CD4-positive, alpha-beta T cell treated with Interleukin-15 for 1 hour (primary cell): Measurements from ENCODE around the gene PCSK6.
"Not testable (repeated sequence)": the region's sequence is repeated elsewhere in the genome, so short reads cannot be mapped to it uniquely, and the experiment has no call there.

Experiments
- DNase-seq: peaks from one replicate; pipeline ENCODE4 v3.0.0-alpha.2; 2020

PCSK6 gene

DNA sequence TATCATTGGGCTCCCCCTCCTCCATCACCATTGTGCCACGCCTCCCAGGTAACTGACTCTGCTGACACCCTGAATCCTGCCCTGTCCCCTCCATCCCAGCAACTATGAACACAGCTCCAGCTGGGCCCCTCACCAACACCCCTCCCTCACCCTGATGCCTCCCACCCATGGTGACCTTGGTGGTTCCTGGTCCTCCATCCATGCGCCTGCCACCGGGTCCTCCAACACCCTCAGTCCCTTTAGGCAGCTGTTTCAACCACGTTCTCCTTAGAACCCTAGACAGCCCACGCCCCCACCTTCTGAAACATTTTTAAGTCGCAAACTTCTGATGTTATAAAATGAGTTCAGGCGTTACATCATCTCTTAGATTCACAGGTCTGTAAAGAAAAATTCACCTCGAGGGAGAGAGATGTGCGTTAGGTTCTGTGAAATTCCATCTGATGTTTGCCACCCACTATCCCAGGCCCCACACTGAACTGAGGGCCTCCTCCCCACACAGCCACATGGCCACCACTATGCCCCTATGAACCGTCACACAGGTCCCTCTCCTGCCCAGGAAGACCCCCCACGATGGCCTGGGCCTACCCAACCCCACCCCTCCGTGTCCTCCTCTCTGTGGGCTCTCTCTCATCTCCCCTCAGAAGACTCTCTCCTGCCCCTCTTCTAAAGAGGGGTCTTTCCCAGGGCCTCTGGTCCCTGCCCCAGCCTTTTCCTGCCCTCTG, 29.8 kb downstream of the PCSK6 start:
- no peak for DNase-seq

DNA sequence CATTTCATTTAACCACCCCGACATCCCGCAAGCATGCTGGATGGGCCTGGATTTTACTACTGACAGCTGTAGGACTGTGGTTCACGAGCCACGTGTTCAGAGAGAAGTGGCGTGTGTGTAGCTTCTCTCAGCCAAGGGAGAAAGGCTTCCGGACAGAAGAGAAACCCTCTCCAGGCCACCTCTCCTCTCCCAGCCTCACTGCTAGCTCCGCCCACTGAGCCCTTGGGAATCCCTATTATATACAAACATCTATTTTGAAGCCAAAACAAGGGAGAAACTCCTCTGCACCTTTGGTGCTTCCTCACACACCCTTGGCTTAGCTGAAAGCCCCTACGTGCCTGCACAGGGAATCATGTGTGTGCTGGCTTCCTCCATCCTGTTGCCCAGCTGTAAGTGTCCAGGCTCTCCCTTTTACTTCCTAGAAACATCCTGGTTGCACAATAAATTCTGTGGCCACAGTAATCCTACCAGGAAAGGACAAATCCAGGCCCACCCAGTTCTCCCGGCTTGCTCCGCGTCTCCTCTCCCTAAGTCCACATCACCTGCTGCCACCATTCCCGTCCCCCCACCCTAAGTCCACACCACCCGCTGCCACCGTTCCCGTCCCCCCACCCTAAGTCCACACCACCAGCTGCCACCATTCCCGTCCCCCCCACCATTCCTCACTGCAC, 30.5 kb downstream of the PCSK6 start:
- no peak for DNase-seq

DNA sequence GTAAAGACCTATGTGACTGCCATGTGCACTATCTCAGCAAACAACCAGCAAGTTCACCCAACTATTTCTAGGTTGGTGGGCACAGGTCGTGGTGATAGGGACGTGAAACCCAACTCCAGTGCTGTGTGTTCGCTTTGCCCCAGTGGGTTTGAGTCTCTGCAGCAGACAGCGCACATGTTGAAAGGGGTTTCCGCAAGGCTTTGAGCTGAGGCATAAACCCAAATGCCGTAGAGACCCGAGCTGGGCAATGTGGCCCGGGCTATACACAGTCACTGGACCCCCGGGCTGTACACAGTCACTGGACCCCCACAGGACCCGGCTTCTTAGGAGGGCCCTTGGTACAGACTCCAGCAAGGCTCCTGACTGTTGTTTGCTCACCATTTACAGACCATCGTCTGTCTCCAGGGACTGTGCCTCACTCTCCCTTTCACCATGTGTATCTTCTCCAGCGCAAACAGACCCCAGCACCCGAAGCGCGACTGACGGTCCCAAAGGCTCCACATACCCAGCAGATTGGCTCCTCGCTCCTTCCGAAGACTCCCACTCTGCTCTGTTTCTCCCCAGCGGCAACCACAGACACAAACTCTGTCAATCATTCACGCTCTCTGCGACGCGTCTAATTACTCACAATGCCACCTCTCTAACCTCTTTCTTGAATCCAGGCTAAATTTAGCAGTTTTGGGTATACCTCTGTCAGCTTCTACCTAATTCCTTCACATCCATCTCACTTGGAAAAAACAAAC, 31.2 kb downstream of the PCSK6 start:
- no peak for DNase-seq

DNA sequence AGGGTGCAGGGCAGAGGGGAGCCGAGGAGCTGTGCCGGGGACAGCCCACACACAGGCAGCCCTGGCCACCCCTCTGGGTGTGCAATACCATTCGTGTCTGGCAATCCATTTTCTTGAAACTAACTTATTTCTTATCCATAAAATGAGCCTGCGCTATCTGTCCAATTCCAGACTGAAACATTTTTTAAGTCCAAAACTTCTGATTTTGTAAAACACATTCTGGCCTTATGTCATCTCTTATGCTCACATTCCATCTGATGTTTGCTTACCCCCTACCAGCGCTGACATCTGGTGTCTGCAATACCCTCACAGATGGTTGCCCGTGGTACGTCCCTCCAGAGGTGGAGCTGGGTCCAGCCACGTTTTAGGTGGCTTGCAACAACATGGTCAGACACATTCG, 31.8 kb downstream of the PCSK6 start:
- DNase-seq: no peak

DNA sequence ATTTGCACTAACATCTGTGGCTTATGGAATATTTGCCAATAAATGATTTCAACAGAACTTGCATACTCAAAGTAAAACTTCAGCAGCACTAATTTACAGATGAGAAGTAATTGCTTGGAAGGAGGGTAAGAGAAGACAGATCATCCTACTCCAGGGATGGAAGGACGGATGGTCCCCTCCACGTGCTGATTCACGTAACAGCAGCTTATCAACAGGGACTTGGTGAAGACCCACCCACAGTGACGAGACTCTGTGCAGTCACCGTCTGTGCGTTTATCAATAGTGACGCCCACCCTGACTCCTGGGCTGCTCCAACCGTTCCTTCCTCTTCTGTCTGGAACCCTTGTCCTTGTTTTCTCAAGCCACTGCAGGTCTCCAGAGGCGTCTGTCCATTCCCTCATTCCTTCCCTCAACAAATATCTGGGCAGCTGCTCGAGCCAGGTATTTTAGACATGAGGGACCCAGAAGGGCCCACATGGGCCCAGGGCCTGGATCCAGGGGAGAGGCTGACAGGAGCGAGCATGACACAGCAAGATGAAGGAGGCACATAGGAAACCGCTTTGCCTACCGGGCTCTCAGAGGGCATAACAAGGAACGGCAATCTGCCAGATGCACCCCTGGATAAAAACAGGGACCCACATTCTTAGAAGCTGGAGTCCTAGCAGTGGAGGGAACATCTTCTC, 33.3 kb downstream of the PCSK6 start:
- no peak for DNase-seq

DNA sequence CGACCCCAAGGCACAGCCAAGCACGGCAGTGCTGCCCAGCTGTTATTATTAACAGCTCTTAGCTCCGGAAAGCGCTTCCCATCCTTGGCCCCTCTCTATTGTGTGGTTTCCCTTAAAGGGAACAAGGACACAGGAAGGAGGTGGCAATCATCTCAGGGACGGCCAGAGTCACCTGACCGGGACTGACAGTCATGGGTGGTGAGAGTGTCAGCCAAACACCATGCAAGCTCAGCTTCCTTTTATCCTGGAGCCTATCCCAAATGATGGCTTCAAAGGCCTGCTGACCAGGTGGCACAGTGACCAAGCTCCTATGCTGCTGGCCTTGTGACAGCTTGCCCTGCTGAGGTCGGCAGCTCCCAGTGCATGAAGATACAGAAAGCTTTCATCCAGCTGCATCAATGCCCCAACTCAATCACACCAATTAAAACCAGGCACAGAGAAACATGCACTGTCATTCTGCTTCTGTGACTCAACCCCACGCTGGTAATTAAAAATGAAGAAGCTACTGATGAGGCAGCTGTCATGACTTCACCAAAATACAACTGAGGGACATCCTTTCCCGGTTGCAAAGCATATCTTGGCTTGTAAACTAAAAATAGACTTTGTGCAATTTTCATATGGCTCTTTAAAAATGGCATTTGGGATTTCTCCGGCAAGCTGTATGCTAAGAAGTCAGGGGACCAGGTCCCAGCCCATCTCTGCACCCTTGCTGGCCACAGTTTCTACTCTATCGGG, 34.0 kb downstream of the PCSK6 start:
- DNase-seq: peak; percentile 57

DNA sequence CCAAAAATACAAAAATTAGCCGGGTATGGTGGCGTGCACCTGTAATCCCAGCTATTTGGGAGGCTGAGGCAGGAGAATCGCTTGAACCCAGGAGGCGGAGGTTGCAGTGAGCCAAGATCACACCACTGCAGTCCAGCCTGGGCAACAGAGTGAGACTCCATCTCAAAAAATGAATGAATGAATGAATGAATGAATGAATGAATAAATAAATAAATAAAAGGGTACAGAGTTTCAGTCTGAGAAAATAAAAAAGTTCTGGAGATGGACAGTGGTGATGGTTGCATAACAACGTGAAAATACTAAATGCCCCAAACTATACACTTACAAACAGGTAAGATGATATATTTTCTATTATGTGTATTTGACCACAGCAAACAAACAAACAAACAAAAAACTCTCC, 34.7 kb downstream of the PCSK6 start:
- not testable (repeated sequence) for DNase-seq

DNA sequence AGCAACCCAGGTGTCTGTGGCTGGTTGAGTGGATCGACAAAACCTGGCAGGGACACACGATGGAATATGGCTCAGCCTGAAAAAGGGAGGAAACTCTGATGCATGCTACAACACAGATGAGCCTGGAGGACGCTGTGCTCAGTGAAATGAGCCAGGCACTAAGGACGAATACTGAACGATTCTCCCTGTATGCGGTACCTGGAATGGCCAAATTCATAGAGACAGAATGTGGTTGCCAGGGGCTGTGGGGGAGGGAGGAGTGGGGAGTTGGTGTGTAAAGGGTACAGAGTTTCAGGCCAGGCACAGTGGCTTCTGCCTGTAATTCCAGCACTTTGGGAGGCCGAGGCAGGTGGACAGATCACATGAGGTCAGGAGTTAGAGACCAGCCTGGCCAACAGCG, 35.1 kb downstream of the PCSK6 start:
- no peak for DNase-seq

DNA sequence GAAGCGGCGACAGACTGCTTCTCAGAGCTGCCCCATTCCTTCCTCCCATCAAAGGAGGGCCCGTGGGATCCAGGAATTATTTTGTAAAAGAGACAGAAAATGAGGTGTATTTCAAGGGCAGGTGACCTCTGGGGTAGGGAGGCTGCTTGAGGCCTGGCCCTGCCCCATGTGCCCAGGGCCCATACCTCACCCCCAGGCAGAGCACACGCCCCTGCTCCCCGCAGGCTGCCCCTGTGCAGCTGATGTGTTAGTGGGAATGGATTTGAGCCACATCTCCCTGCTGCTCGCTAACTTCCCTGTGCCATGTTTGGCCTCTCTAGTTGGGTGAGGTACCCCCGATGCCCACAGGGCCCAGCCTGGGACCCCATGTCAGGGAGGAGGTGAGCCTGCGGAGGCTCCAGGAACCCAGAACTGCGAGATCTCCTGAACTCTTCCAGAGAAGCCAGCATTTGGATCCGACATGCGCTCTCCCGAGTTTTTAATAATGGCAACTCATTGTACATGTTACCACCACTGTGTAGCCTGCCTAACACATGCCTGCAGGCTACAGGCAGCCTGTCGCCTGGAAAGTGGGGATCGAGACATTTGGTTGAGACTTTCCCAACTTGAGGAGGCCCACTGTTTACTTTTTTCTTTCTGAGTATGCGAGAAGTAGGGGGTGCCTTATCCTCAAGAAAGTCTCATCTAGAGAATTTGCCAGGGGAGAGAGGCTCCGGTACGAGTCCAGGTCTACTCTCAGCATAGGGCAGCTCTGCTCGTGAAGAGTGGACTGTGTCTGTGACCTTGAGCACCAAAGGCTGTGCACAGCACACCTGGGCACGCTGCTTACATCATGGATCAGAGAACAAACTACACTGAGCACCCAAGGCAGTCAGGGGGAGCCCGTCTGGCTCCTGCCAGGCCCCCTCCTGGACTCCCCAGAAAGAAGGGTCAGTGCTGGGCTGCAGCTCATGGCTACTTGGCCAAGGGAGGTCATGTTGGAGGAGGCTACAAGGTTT, 36.1 kb downstream of the PCSK6 start:
- no peak for DNase-seq

DNA sequence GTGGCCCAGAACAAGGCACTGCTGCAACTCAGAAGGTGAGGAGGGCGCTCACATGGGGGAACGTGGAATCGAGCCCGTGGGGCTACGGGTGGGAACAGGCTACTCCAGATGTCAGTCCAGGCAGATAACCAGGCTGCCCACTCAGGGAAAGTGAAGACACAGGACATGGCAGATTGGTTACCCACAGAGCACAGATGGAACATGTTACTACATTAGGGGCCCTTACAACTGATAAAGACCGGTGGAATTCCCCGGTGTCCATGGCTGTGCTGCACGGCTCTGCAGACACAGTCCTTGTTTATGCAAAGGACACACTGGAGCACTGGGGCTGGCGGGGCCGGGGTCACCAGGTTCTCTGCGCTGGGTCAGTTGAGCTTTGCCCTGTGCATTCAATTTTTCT, 36.9 kb downstream of the PCSK6 start:
- DNase-seq: no peak

DNA sequence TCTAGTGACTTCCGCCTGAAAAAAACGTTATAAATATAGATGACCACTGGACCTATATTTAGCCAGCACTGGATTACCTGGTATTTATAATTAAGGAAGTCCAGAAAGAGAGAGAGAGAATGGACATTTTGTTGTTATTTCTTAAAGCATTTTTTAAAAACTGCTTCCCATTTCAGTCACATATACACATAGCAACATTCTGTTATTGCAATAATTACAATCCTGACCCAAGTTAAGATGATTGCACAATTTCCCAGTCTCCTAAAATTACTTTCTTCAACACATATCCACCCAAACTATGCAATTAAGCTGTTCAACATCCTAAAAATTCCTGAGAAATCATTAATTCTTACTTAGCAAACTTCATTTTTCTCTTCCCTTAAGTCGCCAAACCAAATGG, 37.7 kb downstream of the PCSK6 start:
- no peak for DNase-seq

DNA sequence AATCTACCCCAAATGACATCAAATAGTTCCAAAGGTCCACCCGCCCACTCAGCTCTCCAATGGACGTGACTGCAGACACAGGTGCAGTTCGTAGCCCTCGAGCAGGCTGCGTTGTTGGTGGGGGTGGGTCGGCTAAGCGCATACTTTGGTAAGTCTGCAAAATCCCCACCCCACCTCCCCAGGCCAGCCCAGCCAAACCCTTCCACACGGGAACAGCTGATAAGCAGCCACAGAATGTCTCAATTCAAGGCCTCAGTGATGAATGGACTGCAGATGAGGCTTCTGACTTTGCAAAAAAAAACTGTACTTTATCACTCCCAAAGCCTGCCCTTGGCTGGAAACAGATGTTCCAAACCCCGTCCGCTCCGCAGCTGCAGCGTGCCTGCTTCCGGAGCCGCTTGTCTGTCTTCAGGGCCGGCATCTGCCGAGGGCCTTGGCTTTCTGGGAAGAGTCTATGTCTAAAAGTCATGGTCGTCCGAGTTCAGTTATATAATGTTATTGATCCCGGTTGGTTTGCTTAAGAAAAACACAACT, 38.2 kb downstream of the PCSK6 start:
- DNase-seq: no peak

DNA sequence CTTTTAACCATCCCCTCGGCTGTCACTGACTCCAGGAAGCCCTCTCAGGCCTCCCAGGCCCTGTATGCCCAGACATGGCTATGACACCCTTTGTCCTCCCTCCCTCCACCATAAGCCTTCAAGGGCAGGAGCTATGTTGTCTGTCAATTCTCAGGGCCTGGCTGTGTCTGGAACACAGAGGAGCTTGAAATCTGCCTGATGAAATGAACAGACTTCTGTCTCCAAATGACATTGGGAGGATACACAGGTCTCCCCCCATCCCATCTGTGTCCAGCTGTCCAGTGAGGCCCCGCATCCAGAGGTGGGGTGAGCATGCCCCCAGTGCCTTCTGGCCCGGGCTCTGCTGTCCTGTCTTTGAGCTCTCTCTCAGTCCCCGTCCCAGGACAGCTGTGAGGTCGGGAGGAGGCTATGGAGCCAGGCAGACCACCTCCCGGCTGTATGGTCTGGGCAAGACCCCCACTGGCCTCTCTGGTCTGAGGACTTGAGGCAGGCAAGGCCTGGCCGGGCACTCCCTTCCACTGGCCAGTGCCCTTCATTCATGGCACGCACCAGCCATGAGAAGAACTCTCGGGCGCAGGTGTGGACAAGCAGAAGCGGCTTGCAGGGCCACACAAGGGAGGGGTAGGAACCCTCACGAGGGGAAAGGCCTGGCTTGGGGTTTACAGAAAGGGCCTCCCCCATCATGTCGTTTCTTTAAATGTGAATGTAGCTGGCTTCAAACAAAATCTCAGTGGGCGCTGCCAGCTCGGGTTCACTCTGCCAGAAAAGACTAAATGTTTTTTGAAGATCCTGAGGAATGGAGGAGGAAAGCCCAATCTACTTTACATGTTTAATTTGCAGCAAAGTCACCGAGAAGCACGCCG, 38.9 kb downstream of the PCSK6 start:
- no peak for DNase-seq

DNA sequence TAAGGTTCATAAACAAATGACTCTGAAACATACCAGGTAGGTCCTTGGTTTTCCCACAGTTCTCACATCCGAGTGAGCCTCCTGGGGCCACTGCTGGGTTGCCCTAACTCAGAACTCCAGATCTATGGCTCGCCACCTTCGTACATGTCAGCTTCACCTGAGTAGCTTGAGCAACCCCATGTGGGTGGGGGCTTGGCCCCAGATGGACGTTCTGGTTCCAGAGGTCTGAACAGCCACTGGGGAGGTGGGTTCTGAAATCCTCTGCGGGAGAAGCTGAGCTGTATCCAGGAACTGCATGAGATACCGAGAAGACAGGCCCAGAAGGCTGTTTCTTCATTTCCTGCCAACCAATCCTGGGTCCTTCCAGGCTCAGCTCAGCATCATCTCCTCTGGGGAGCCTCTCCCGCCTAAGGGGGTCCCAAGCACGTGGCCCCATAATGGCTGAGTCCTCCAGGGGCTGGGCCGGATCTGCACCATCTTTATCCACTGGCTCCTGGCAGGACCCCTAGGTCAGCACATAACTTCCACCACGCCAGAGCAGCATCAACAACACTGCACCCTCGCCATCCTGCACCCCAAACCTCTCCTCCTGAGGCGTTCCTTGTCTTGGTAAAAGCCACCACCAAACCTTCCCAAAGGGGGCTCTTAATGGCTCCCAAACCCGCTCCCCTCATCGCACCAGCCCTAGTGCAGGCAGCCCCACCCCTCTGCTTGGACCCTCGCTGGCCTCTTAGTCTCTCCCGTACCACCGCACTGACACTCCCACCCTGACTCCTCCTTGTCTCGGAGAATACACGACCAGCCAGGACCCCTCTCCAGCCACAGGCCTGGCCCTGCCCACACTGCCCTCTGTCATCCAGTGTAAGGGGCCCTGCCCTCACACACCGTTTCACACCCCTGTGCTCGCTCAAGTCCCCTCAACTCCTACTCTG, 39.8 kb downstream of the PCSK6 start:
- no peak for DNase-seq

DNA sequence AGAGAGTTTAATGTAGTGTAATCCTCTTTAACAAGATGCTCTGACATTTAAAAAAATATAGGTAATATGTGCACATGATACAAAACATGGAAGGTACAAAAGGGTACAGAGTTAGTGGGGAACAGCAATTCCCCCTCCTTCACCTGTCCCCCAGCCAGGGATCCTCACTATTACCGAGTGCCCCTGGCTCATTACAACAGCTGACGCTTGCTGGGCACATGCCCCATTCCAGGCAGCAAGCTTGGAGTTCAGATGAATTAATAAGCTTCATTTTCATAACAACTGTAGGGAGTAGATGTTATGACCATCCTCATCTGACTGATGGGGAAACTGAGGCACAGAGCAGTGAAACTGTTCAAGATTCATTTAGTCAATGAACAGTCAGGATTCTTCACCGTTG, 41.2 kb downstream of the PCSK6 start:
- no peak for DNase-seq

DNA sequence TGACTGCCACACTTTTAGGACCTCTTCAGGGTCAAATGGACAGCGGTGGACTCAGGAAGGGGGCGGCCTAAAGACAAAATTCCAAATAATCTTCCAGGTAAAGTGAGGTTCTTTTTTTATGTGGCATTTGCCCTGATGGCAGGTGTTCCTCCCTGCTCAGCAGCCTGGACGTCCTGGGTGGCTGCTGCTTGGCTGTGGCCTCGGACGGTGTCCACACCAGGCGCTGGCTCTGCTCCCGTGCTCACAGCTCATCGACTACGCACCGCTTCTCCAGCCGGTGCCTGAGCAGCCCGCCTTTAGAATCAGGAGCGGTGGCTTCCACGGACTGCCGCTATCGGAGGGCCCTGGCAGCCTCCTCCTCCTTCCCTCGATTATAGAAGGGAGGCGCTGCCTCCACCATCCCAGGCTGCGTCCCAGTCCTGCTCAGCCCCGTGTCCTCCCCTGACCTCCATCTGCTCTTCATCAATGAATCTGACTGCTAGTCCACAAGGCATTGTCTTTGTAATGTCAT, 41.9 kb downstream of the PCSK6 start:
- no peak for DNase-seq

DNA sequence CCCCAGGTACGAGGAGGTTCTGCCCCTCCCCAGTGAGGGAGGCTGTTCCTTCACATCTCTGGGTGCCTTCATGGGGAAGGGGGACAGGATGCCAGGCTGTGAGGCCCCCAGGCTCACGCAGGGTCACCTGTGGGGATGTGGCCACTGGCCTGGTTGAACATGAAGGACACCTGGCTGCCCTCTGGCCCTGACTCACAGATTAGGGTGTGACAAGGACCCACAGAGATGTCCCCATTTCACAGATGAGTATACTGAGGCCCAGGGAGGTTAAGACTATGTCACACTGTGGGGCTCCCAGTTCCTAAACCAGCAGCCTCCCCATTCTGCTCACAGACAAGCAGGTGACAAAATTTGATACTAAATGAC, 42.4 kb downstream of the PCSK6 start:
- no peak for DNase-seq

DNA sequence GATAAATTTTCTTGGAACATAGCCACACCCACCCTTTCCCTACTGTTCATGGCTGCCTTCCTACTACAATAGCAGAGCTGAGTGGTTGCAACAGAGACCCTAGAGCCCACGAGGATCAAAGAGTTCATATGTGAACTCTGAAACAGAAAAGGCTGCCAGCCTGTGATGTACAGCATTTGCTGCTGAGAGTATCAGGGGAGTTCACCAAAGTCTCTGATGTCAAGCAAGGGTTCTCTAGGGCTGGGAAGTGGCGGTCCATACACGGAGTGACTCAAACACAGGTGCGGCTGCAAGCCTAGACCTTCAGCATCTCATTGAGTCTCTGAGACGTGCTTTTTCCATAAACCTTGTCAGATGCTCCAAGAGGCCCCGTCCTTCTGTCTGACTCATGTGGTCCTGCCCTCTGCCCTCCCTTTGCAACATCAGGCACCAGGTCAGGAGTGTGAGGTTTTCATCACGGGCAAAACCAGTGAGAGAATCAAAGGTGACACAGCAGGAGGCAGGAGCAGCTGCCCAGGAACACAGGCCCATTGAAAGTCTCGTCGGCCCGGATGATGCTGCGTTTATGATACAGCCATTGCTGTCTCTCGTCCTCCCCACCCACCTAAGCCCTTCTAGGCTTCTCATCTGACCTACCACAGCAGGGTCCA, 42.9 kb downstream of the PCSK6 start:
- peak; percentile 35 for DNase-seq
